Tibial artery (tissue), 4 donors: ENCODE measurements around the gene SLC38A5.

Experiments
- DNase-seq, 2 donors: peaks; one replicate each; pipeline ENCODE4 v3.0.0-alpha.2; 2019
- H3K27ac ChIP-seq, 2 donors: fragments of 200-600 bp; sonication (generic) in 1 of 2; 1 replicate in 1 of 2; 2 replicates in 1 of 2; pipeline ENCODE4 v1.5.1; 2018 to 2019; ENCODE audit warnings: mild to moderate bottlenecking in 1 of 2
- H3K27me3 ChIP-seq, 2 donors: fragments of 200-600 bp; sonication (generic) in 1 of 2; one replicate each; pipeline versions ENCODE4 v1.5.1 to v1.6.0; 2016 to 2019
- H3K36me3 ChIP-seq, 3 donors: fragments of 200-600 bp; sonication (generic) in 2 of 3; one replicate each; pipeline ENCODE4 v1.5.1; 2016 to 2019; ENCODE audit warnings: mild to moderate bottlenecking in 2 of 3
- H3K4me1 ChIP-seq, 4 donors: fragments of 200-600 bp; sonication (generic) in 2 of 4; 1 replicate in 3 of 4; 2 replicates in 1 of 4; pipeline ENCODE4 v1.5.1; 2016 to 2019
- H3K4me3 ChIP-seq, 2 donors: fragments of 200-600 bp; sonication (generic) in 1 of 2; 1 replicate in 1 of 2; 2 replicates in 1 of 2; pipeline ENCODE4 v1.5.1; 2018 to 2019; ENCODE audit warnings: mild to moderate bottlenecking in 2 of 2
- H3K9me3 ChIP-seq, 3 donors: fragments of 200-600 bp; sonication (generic) in 1 of 3; one replicate each; pipeline ENCODE4 v1.5.1; 2016 to 2019
- CTCF ChIP-seq, 2 experiments: fragments of 200-600 bp in 1 of 2; fragments of 450-650 bp in 1 of 2; IDR thresholded peaks; one replicate each; pipeline ENCODE4 v1.5.1; 2017 to 2019; ENCODE audit warnings: antibody characterized with exemption in 2 of 2, mild to moderate bottlenecking in 1 of 2, moderate library complexity in 1 of 2
- intact Hi-C: fragments of 100-400 bp; cut with DNase I; formaldehyde crosslinking; loops from one replicate; pipeline ENCODE4 v1.15.0; 2023; ENCODE audit warnings: low total_unique reads

SLC38A5 gene

GRCh38 chrX:48514868-48515460, 44.9 kb upstream of the SLC38A5 start:
- no peak overlapping the region for H3K4me3 ChIP-seq
- TF ChIP-seq CTCF (IDR thresholded peaks at IDR 0.05), result no peak
- DNase-seq, result no peak
- H3K9me3 ChIP-seq, result no peaks in the 10 kb centered on the region
- no peak overlapping the region for H3K27ac ChIP-seq
- H3K4me1 ChIP-seq, result peaks cover 0 to 1% (median 0%) of the 10 kb centered on the region in 4 donors
- H3K27me3 ChIP-seq, result no peaks in the 10 kb centered on the region
- intact Hi-C loops, result no loop called here
- H3K36me3 ChIP-seq, result peaks cover 0 to 20% (median 7%) of the 10 kb centered on the region in 3 donors

DNA sequence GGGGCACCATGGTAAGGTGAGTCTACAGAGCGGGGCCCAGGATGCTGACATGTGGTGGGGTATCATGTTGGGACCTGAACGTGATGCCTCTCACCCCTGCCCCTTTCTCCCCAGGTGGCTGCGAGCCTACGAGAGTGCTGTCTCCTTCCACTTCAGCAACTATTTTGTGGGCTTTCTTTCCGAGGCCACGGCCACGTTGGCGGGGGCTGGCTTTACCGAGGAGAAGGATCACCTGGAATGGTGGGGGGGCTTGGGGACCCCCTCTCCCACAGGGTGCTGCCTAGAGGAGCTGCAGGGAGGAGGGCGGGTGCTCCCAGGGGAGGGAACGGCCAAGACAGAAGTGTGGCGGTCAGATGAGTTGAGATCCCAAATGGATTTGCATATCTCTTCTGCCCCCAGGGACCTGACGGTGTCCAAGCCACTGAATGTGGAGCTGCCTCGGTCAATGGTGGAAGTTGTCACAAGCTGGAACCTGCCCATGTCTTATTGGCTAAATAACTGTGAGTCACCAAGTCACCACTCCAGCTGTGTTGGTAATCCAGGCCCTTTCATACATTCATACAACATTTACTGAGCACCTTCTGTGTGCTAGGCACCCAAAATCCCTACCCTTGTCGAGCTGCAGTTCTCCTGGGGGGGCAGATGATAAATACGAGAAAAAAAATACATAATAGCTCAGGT, 44.2 kb upstream of the SLC38A5 start:
- no peak for DNase-seq
- Histone ChIP-seq H3K9me3 (no peaks in the 10 kb centered on the region), H3K4me3 (no peak overlapping the region), H3K27me3 (no peaks in the 10 kb centered on the region), H3K4me1 (peaks cover 0 to 7% (median 0%) of the 10 kb centered on the region in 4 donors), H3K36me3 (peaks cover 0 to 20% (median 7%) of the 10 kb centered on the region in 3 donors), H3K27ac (no peak overlapping the region)
- TF ChIP-seq CTCF (IDR thresholded peaks at IDR 0.05), result no peak
- intact Hi-C loops, result no loop called here

DNA sequence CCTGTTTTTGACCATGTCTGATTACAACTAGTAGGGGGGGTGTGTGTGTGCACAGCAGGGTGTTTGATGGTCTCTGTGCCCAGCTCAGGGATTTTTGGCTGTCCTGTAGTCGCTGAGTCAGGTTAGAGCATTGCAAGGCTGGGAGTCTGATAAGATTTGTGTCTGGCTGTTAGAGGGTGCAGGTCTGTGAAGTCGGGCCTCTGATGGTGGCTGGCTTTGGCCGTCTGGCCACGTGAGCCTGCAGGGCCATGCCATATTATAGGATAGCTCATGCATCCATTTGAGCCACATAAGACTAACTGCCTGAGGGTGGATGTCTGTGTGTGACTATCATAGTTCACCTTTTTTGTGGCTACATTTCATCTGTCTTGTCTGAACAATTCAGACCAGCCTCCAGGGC, 43.6 kb upstream of the SLC38A5 start:
- Histone ChIP-seq H3K4me3 (no peak overlapping the region), H3K9me3 (no peaks in the 10 kb centered on the region), H3K36me3 (peaks cover 0 to 20% (median 7%) of the 10 kb centered on the region in 3 donors), H3K4me1 (peaks cover 0 to 7% (median 0%) of the 10 kb centered on the region in 4 donors), H3K27ac (no peak overlapping the region), H3K27me3 (no peaks in the 10 kb centered on the region)
- DNase-seq, result no peak
- intact Hi-C loops, result no loop called here
- no peak for TF ChIP-seq CTCF (IDR thresholded peaks at IDR 0.05)

GRCh38 chrX:48512371-48512935, 42.4 kb upstream of the SLC38A5 start:
- no peak for TF ChIP-seq CTCF (IDR thresholded peaks at IDR 0.05)
- Histone ChIP-seq H3K36me3 (peaks cover 0 to 20% (median 7%) of the 10 kb centered on the region in 3 donors), H3K27me3 (no peaks in the 10 kb centered on the region), H3K27ac (no peak overlapping the region), H3K4me1 (peaks cover 0 to 7% (median 0%) of the 10 kb centered on the region in 4 donors), H3K4me3 (no peak overlapping the region), H3K9me3 (no peaks in the 10 kb centered on the region)
- no peak for DNase-seq
- intact Hi-C loops, result no loop called here

DNA sequence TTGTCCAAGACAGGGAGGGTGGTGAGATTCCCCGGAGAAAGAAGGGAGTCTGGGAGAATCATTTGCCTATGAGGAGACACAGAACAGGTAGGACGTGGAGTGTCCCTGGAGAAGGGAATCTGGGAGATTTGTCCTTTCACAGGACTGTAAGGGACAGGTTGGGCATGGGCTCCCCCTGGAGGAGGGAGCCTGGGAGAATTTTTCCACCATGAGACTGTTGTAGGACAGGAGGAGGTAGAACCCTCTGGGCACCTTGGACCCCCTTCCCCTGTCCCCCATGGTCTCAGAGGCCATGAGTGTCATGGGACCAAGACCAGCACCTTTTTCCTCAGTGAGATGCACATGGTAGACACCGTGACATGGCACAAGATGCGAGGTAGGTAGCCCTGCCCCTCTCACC, 41.5 kb upstream of the SLC38A5 start:
- TF ChIP-seq CTCF (IDR thresholded peaks at IDR 0.05), result no peak
- H3K27ac ChIP-seq, result no peak overlapping the region
- H3K4me1 ChIP-seq, result peaks cover 0 to 7% (median 0%) of the 10 kb centered on the region in 4 donors
- no peak overlapping the region for H3K4me3 ChIP-seq
- DNase-seq, result no peak
- intact Hi-C loops, result no loop called here
- no peaks in the 10 kb centered on the region for H3K9me3 ChIP-seq
- H3K36me3 ChIP-seq, result peaks cover 0 to 20% (median 7%) of the 10 kb centered on the region in 3 donors
- no peaks in the 10 kb centered on the region for H3K27me3 ChIP-seq
